Breast epithelium (tissue), 4 donors: Measurements from ENCODE around the gene POLR1E. TPM values are rescaled to one million over a fixed set of nuclear protein-coding genes. Genes with fewer than 3 reads are reported as not detected.
A peak's percentile ranks its signal among the peaks of the same experiment; 100 is the strongest.

Experiments used
- DNase-seq, 2 donors: peaks; one replicate each; pipeline ENCODE4 v3.0.0-alpha.2; 2019; ENCODE audit warnings: low spot score in 2 of 2
- H3K27ac ChIP-seq, 2 donors: fragments of 200-600 bp; sonication (generic) in 1 of 2; one replicate each; pipeline ENCODE4 v1.5.1; 2016 to 2019; ENCODE audit warnings: mild to moderate bottlenecking in 1 of 2
- H3K27me3 ChIP-seq, 2 donors: fragments of 200-600 bp; sonication (generic) in 1 of 2; one replicate each; pipeline versions ENCODE4 v1.5.1 to v1.6.0; 2017 to 2019; ENCODE audit warnings: control low read depth in 1 of 2, mild to moderate bottlenecking in 1 of 2
- H3K36me3 ChIP-seq: fragments of 200-600 bp; one replicate; pipeline ENCODE4 v1.5.1; 2019
- H3K4me1 ChIP-seq, 2 donors: fragments of 200-600 bp; sonication (generic); one replicate each; pipeline ENCODE4 v1.5.1; 2016 to 2019; ENCODE audit warnings: control low read depth in 1 of 2
- H3K4me3 ChIP-seq, 3 donors: fragments of 200-600 bp; sonication (generic); 1 replicate in 2 of 3; 2 replicates in 1 of 3; pipeline ENCODE4 v1.5.1; 2016 to 2019; ENCODE audit warnings: mild to moderate bottlenecking in 3 of 3, moderate library complexity in 2 of 3
- H3K9me3 ChIP-seq, 2 donors: fragments of 200-600 bp; sonication (generic) in 1 of 2; one replicate each; pipeline ENCODE4 v1.5.1; 2016 to 2019; ENCODE audit warnings: control low read depth in 1 of 2
- CTCF ChIP-seq, 3 donors: fragments of 450-650 bp; IDR thresholded peaks; one replicate each; pipeline ENCODE4 v1.5.1; 2016 to 2017; ENCODE audit warnings: antibody characterized with exemption in 3 of 3, mild to moderate bottlenecking in 3 of 3, moderate library complexity in 3 of 3
- POLR2A ChIP-seq: fragments of 450-650 bp; IDR thresholded peaks from one replicate; pipeline ENCODE4 v1.6.1; 2016; ENCODE audit warnings: antibody characterized with exemption, mild to moderate bottlenecking, moderate library complexity
- POLR2AphosphoS5 ChIP-seq, 3 donors: sonication (generic); formaldehyde crosslinking; IDR thresholded peaks; one replicate each; pipeline ENCODE4 v1.6.1; 2017; ENCODE audit warnings: antibody characterized with exemption in 3 of 3
- intact Hi-C: fragments of 100-400 bp; cut with DNase I; formaldehyde crosslinking; loops from one replicate; pipeline ENCODE4 v1.15.1; 2023; ENCODE audit warnings: low total_unique reads
- total RNA-seq, 3 donors: library from RNA; depleted of rRNA; stranded (reverse); fragments of >200 nt; gene quantifications; one replicate each; pipeline ENCODE4 v1.1.0, GENCODE V29; 2016

POLR1E gene, protein sequence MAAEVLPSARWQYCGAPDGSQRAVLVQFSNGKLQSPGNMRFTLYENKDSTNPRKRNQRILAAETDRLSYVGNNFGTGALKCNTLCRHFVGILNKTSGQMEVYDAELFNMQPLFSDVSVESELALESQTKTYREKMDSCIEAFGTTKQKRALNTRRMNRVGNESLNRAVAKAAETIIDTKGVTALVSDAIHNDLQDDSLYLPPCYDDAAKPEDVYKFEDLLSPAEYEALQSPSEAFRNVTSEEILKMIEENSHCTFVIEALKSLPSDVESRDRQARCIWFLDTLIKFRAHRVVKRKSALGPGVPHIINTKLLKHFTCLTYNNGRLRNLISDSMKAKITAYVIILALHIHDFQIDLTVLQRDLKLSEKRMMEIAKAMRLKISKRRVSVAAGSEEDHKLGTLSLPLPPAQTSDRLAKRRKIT
- total RNA-seq, result 10 to 100 TPM; 28.8 to 33.9 (median 30.8) TPM

- intact Hi-C loops, result loop anchor here (10.0 kb wide), 2 partner anchors 61 to 109 kb away; partner anchors contain the start of genes GRHPR and TOMM5
- Histone ChIP-seq H3K36me3 (no peaks in the 10 kb centered on the region), H3K27ac (peak within 1 kb of the TSS; percentile 82 to 88), H3K9me3 (no peaks in the 10 kb centered on the region), H3K4me1 (peaks cover 0 to 14% of the 10 kb centered on the region in 2 donors), H3K4me3 (peak within 1 kb of the TSS; percentile 63 to 77 (median 73)), H3K27me3 (peaks cover 0 to 6% of the 10 kb centered on the region in 2 donors)
- DNase-seq, result peak; percentile 95
- peak; percentile 53 for TF ChIP-seq POLR2A
- no peak for TF ChIP-seq CTCF (IDR thresholded peaks at IDR 0.05)
- peak; percentile 73 to 87 (median 78) for TF ChIP-seq POLR2AphosphoS5 (IDR thresholded peaks at IDR 0.05)
These were observed at the start of gene POLR1E for GRCh38 chr9:37485389-37486255. Gene POLR1E, plus strand, starts transcription at chr9:37485948. Its CDS starts 100 bp downstream, at chr9:37486048.

DNA sequence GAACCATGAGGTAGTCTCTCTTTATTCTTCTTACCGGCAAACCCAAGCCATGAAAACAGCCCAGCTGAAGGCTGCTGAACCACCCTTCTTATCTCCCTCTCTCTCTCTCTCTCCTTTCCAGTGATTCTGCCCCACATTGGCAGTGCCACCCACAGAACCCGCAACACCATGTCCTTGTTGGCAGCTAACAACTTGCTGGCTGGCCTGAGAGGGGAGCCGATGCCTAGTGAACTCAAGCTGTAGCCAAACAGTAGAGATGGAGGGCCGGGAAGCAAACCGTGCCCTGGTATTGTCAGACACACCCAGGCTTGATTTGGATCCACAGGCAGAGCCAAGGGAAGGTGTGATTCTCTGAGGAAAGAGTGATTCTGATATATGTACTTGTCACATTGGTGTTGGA, 49.2 kb upstream of the POLR1E start:
- Histone ChIP-seq H3K4me1 (peaks cover 0 to 9% of the 10 kb centered on the region in 2 donors), H3K9me3 (no peaks in the 10 kb centered on the region), H3K36me3 (peaks cover 2% of the 10 kb centered on the region), H3K4me3 (no peak overlapping the region), H3K27ac (no peak overlapping the region), H3K27me3 (no peaks in the 10 kb centered on the region)
- no peak for DNase-seq
- TF ChIP-seq CTCF (IDR thresholded peaks at IDR 0.05), result no peak
- no peak for TF ChIP-seq POLR2AphosphoS5 (IDR thresholded peaks at IDR 0.05)
- intact Hi-C loops, result no loop called here

DNA sequence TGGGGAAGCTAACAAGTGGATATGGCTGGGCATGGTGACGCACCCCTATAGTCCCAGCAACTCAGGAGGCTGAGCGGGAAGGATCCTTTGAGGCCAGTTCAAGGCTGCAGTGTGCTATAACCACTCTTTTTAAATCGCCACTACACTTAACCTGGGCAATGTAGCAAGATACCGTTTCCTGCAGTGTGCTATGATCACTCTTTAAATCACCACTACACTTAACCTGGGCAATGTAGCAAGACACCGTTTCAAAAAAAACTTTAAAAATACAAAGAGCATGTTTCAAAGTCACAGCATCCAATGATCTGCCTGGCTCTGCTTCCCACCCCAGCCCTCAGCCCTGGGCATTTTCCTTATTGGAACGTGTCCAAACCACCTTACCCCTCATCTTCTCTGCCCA, 48.7 kb upstream of the POLR1E start:
- H3K4me1 ChIP-seq, result peaks cover 0 to 9% of the 10 kb centered on the region in 2 donors
- H3K4me3 ChIP-seq, result no peak overlapping the region
- no peak overlapping the region for H3K27ac ChIP-seq
- TF ChIP-seq POLR2AphosphoS5 (IDR thresholded peaks at IDR 0.05) (no peak), CTCF (IDR thresholded peaks at IDR 0.05) (no peak), POLR2A (no peak)
- H3K36me3 ChIP-seq, result peaks cover 7% of the 10 kb centered on the region
- no peaks in the 10 kb centered on the region for H3K27me3 ChIP-seq
- intact Hi-C loops, result no loop called here
- no peak for DNase-seq
- no peaks in the 10 kb centered on the region for H3K9me3 ChIP-seq

DNA sequence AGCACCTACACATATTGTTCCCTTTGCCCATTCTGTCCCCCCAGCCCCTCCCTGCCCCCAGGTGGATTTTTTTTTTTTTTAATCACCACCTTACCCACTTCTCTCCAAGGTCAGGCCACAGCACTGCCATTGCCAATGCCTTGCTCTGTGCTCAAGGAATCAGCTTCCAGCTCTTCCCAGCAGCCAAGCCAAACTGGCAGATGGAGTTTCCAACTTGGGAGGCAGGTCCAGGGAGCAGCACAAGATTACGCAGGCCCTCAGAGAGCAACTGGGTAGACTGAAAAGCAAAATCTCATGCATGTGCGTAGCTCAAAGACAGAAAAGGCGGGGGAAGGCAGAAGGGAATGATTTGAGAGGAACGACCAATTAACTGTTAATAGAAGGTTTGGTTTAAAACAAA, 48.1 kb upstream of the POLR1E start:
- Histone ChIP-seq H3K27ac (no peak overlapping the region), H3K36me3 (peaks cover 8% of the 10 kb centered on the region), H3K4me3 (no peak overlapping the region), H3K27me3 (no peaks in the 10 kb centered on the region), H3K4me1 (peaks cover 0 to 6% of the 10 kb centered on the region in 2 donors), H3K9me3 (no peaks in the 10 kb centered on the region)
- no peak for DNase-seq
- TF ChIP-seq POLR2A, result no peak
- TF ChIP-seq POLR2AphosphoS5 (IDR thresholded peaks at IDR 0.05), result no peak
- no peak for TF ChIP-seq CTCF (IDR thresholded peaks at IDR 0.05)
- intact Hi-C loops, result no loop called here
